ENCODE results near the gene CTDSPL.
A peak's percentile ranks its signal among the peaks of the same experiment; 100 is the strongest.

CTDSPL gene

DNA sequence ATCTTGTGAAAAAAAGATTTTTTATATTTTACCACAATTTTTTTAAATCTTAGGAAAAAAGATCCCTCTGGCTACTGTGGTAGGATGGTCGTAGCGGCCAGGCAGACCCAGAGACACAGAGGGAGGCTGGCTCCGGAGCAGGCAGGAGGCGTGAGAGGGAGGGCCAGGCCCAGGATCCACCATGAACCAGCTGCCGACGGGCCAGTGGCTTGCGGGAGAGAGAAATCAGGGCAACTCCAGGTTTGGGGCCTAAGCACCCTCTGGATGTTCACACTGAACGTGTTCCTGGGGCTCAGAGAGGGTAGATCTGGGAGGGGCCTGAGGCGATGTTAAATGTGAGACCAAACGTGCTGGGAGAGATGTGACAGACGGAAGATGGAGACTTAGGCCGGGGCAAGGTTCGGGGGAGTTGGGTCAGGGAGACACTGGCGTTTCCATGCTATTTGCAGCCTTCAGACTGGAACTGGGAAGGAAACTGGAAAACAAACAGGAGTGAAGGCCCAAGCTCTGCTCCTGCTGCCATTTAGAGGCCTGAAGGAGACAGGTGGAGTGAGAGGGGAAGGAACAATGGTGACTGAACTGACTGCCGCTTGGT lies 127.3 kb downstream of the CTDSPL start:
- no peak for DNase-seq (ENCODE audit: low spot score)

DNA sequence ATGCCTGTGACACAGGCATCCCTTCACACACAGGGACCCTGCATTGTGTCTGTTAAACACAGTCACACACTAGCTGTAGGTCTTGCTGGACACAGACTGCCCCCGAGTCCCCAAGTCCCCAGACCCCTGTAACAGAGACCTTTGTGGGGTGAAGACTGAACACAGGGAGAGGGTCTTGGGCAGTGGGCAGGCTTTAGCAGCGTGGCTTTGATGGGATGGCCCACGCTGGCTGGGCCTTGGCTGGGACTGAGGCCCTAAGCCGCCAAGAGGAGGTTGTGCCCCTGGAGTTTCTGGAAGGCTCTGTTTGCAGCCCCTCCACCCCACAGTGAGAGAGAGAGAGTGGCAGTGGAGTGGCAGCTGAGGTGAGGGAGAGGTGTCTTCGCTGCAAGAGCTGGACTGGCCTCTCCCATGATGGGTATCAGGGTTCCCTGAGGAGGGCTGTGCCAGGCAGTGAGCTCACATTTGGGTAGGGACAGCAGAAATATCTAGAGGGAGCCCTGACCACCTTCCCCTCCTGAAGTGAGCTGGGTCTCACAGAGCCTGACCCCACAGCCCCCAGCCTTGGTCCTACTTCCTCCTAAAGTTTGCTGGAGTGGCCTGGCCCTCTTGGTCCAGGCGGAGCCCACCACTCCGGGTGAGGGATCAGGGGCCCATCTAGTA lies 128.3 kb downstream of the CTDSPL start:
- DNase-seq (ENCODE audit: low spot score), result no peak

- DNase-seq (ENCODE audit: low spot score), result no peak
These were observed 128.8 kb downstream of the CTDSPL start, which contains the start of gene VILL for GRCh38 chr3:37990527-37990926. Gene VILL (plus strand): TSS chr3:37990786. CDS start chr3:37993673, 2,887 bp downstream.

GRCh38 chr3:37991109-37991508 lies 129.4 kb downstream of the CTDSPL start:
- no peak for DNase-seq (ENCODE audit: low spot score)

GRCh38 chr3:37991823-37992222 lies 130.1 kb downstream of the CTDSPL start:
- DNase-seq (ENCODE audit: low spot score), result no peak

- DNase-seq (ENCODE audit: low spot score), result no peak
These were observed 130.8 kb downstream of the CTDSPL start for GRCh38 chr3:37992271-37993066.

DNA sequence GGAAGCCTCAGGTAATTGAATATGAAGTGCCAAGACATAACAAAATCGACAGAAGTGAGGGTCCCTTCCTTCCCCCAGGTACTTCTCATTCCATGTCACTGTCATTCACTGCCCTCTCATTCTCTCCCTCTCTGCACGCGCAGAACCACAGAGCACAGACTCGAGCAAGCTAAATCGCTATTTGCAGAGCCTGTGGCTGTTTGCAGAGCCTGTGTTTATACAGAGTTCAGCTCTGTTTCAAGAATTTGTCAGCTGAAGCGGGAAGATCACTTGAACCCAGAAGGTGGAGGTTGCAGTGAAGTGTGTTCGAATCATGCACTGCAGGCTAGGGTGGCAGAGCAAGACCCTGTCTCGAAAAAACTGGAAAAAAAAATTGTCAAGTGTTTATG lies 131.4 kb downstream of the CTDSPL start:
- no peak for DNase-seq (ENCODE audit: low spot score)

- DNase-seq (ENCODE audit: low spot score), result no peak
These were observed 131.8 kb downstream of the CTDSPL start for GRCh38 chr3:37993460-37993819.

DNA sequence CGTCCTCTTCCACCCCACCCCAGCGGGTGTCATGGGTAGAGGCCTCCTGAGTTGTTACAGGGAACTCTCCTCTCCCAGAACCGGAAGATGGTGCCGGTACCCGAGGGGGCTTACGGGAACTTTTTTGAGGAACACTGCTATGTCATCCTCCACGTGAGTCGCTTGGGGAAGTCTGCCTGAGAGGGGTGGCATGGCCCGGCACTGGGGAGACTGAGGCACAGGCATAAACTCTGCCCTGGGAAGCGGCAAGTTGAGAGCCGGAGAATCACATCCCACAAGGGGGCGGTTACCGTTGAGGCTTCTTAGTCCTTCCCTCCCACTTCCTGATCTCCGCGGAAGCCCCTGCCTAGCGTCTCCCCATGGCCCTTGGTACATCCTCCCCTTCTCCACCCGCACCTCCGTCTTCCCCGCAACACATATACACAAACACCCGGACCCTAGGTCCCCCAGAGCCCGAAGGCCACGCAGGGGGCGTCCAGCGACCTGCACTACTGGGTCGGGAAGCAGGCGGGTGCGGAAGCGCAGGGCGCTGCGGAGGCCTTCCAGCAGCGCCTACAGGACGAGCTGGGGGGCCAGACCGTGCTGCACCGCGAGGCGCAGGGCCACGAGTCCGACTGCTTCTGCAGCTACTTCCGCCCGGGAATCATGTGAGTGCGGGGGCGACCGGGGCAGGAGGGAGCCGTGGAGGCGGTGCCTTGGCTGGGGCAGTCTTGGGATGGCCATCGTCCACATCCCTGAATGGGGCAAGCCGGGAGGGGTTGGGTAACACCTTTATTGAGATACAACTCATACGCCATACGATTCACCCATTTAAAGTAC lies 132.3 kb downstream of the CTDSPL start:
- peak; percentile 74 for DNase-seq (ENCODE audit: low spot score)

DNA sequence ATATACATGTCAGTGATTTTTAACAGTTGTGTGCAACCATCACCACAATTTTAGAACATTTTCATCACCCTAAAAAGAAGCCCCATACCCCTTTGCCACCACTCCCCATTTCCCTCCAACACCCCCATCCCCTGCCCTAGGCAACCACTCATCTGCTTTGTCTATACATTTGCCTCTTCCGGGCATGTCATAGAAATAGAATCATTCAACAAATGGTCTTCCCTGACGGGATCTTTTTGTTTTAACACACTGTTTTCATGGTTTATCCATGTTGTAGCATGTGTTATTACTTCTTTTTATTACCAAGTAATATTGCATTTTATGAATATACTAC lies 132.9 kb downstream of the CTDSPL start:
- DNase-seq (ENCODE audit: low spot score), result no peak

DNA sequence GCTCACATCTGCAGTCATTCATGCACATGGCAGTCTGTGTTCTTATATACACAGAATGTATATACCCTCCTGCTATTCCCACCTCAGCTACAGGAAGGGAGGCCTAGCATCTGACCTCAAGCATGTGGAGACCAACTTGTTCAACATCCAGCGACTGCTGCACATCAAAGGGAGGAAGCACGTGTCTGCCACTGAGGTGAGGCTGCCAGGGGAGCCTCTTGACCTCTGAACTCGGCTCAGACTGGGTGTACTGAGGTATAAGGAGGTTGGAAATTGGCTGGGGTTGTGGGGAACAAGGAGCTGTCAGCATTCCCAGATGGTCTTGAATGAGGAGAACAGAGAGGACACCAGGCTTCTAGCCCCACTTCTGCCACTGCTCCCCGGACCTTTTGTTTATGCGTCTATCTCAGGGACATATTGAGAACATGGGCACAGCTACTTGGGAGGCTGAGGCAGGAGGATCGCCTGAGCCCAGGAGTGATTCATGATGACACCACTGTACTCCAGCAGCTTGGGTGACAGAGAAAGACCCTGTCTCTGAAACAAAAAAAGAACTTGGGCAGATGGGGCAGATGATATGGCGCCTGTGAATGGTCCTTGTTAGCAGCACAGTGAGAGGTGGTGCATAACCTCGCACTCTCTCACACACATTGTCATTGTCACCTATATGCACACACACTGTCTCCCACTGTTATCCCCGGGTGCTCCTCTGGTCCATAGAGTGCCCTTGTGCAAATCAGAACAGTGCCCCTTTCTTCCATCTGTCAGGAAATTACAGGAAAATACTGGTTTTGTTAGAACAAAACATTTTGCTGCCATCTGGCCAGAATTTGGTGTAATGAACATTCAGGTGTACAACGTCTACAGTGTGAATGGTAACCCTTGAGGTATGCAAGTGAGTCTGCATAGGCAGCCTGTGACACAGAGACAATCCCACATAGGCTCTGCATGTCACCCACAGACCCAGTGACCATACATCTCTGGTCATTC lies 134.3 kb downstream of the CTDSPL start:
- no peak for DNase-seq (ENCODE audit: low spot score)

GRCh38 chr3:37996785-37997301 lies 135.2 kb downstream of the CTDSPL start:
- DNase-seq (ENCODE audit: low spot score), result peak; percentile 80

DNA sequence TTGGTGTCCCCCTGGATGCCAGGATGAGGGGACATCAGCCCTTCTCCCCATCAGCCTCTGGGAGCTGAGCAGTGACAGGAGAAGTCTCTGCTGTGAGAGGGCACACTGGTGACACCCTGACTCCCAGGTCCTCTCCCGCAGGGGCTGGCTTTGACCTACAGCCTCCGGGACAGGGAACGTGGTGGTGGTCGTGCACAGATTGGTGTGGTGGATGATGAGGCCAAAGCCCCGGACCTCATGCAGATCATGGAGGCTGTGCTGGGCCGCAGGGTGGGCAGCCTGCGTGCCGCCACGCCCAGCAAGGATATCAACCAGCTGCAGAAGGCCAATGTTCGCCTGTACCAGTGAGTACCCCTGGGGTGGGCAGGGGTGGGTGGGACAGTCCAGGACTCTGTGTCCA lies 135.7 kb downstream of the CTDSPL start:
- no peak for DNase-seq (ENCODE audit: low spot score)

DNA sequence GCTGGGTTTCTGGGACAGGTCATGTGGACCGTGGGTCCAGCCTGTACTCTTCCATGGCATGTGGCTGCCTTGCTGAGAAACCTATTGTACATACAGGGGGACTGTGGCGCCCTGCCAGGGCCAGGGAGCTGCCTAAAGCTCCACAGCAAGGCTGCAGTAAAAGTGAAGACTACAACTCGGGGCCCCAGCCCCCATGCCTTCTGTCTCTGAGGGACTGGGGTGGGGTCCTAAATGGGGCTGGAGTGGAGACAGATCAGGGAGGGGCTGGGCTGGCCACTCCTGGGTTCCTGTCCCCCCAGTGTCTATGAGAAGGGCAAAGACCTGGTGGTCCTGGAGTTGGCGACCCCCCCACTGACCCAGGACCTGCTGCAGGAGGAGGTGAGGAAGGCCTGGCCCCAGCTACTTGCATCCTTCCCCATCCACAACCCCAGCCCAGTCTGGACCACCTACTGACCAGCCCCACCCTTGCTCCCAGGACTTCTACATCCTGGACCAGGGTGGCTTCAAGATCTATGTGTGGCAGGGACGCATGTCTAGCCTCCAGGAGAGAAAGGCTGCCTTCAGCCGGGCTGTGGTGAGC lies 136.2 kb downstream of the CTDSPL start:
- DNase-seq (ENCODE audit: low spot score), result no peak

- DNase-seq (ENCODE audit: low spot score), result no peak
These were observed 138.2 kb downstream of the CTDSPL start for GRCh38 chr3:37999836-38000235.

GRCh38 chr3:38000242-38000916 lies 138.7 kb downstream of the CTDSPL start:
- no peak for DNase-seq (ENCODE audit: low spot score)

DNA sequence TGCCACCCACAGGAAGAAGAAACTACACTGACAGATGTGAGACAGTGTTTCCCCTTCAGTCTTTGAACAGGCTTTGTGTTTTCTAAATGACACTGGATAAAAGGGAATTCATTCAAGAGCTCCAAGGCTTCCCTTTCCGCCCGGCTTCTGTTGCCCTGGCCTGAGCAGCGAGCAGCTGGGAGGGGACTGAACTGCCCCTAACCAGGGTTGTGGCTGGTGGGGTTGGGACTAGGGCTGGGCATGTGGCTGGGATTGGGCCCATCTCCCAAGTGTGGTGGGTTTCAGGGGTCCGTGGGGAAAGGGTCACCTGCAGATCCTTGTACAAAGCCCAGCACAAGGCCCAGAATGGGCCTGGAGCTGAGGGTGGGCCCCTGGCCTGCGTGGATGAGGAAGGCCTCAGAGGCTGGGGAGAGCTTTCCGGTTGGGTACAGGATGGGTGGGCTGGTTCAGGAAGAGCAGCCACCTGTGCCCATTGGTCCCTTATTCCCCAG lies 139.3 kb downstream of the CTDSPL start:
- no peak for DNase-seq (ENCODE audit: low spot score)

- DNase-seq (ENCODE audit: low spot score), result no peak
These were observed 139.9 kb downstream of the CTDSPL start for GRCh38 chr3:38001456-38002081.

DNA sequence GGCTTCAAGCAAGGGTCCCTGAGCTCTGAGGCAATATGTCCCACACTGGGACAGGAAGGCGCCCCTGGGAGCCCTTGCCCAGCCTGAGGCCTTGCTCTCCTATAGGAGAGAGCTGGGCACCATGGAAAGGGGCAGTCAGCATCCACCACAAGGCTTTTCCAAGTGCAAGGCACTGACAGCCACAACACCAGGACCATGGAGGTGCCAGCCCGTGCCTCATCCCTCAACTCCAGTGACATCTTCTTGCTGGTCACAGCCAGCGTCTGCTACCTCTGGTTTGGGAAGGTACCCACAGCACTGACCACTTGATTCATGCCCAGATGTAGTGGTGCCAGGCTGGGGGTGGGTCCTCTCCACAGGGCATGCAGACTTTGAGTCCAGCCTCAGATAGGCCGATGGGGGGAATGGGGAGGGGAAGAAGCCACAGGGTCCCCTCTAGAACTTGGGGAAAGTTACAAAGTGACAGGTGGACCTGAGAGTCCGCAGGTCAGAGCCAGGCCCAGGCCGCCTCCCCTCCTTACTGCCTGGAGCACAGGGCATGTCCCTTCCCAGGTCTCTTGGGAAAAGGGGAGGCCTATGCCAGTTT lies 140.7 kb downstream of the CTDSPL start:
- DNase-seq (ENCODE audit: low spot score), result no peak

Data from kidney capillary endothelial cell (primary cell).